GM12875 (cell line): ENCODE results near the gene CCDC34.

Source experiments
- H3K4me3 ChIP-seq: one replicate; pipeline ENCODE4 v1.5.1; 2011; ENCODE audit warnings: low read depth, low read length, control low read depth
- TF ChIP-seq, protein P1 (sequence below): IDR thresholded peaks from 2 replicates; pipeline ENCODE4 v1.5.1; 2011; ENCODE audit warnings: low read depth, mild to moderate bottlenecking, control low read depth, inconsistent platforms, low read length, moderate library complexity, borderline replicate concordance; ENCODE audit not compliant: insufficient read depth

The CCDC34 gene

DNA sequence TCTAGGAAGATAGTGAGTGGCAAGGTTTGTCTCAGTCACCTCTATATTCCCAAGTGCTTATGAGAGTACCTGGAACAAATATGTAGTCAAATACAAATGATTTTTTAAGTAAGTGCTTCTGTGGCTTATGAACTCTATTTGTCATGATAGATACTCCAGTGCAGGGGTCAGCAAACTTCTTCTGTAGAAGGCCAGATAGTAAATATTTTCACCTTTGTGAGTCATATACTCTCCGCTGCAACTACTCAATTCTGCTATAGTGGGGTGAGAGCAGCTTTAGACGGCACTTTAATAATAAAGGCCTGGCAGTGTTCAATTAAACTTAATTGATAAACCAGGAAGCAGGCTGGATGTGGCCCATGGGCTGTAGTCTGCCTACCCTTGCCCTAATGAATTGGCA lies 12.4 kb upstream of the CCDC34 start:
- no peak overlapping the region for H3K4me3 ChIP-seq

DNA sequence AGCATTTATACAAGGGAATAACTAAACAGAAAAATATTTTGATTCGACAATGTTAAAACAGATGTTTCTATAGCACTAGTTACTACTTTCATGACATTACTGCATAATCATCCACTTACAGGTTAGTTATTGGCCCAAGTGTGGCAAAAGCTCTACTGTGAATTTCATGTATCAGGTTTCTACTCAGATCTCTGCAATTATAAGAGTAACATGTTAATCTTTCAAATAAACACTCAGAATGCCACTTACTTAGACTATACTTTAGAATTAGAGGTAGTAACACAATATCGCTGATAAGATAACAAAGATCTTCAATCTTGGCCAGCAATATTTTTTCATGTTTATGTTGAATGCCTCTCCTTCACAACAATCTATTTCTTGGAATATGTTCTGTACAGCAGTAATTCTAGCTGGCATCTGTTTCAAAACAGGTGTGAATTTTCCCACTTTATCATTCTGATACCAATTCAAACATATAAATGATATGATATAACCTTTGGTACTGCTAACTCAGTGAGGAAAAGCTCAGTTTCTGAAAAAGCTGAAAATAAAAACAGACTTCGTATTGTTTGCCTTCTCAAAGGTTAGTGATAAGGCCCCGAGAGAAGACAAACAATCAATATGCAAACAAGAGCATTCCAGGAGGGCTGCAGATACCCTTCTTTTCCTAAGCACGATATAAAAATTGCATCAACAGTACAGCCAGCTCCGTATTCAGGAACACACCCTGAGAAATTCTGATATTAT lies 11.0 kb upstream of the CCDC34 start:
- TF ChIP-seq, protein P1, sequence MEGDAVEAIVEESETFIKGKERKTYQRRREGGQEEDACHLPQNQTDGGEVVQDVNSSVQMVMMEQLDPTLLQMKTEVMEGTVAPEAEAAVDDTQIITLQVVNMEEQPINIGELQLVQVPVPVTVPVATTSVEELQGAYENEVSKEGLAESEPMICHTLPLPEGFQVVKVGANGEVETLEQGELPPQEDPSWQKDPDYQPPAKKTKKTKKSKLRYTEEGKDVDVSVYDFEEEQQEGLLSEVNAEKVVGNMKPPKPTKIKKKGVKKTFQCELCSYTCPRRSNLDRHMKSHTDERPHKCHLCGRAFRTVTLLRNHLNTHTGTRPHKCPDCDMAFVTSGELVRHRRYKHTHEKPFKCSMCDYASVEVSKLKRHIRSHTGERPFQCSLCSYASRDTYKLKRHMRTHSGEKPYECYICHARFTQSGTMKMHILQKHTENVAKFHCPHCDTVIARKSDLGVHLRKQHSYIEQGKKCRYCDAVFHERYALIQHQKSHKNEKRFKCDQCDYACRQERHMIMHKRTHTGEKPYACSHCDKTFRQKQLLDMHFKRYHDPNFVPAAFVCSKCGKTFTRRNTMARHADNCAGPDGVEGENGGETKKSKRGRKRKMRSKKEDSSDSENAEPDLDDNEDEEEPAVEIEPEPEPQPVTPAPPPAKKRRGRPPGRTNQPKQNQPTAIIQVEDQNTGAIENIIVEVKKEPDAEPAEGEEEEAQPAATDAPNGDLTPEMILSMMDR = no peak
- H3K4me3 ChIP-seq = no peak overlapping the region

More for the DNA sequence above, 12.4 kb upstream of the CCDC34 start:
- TF ChIP-seq, protein P1 = no peak

DNA sequence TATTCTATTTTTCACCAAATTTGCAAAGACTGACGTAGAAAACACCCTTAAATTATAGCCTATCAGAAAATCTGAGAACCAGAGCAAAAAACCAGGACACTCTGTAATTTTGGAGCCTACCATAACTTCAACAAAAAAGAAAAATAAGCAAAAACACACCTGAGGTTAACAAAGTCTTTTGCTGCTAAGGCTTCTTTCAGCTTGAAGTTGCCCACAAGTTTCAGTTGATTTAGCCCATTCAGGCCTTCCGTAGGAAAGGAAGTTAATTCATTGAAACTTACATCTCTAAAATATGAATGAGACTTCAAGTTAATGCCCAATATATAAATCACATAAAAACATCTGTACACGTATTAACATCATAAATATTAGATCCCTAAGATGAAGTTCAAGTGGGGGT lies 10.4 kb upstream of the CCDC34 start:
- no peak overlapping the region for H3K4me3 ChIP-seq
- TF ChIP-seq, protein P1 = no peak

DNA sequence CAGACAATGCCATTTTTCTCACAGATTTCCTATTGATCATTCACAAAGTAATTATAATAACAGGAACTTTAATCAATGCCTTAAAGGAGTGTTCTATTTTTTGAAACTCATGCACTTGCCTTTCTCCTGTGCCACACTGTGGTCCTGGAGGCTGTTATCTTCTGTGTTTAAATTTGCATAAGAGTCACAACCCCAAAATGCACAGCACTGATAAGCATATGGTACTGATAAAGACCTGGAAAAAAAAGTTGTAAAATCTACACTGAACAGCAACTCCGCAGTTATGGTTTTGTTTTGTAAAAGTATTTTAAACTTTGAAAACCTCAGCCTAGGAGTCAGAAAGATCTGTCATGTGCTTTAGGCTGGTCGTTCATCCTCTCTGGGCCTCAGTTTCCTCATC lies 9.1 kb upstream of the CCDC34 start:
- TF ChIP-seq, protein P1 = no peak
- H3K4me3 ChIP-seq = no peak overlapping the region

DNA sequence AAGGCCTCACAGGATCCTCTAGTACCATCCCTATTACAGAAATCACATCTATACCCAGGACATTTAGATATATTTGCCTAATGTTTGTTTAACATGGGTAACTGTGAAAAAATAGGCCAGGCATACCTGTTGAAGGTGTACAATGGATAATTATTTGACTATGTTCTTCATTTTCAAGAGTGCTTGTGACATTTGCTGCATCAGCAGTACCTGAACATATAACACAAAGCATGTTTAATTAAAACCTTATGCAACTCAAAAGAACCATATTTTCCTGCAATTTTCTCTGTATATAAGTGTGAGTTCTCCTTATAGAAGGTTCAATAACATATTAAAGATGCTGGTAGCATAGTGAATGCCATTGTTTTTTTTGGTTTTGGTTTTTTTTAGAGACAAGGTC lies 8.5 kb upstream of the CCDC34 start:
- TF ChIP-seq, protein P1 = no peak
- no peak overlapping the region for H3K4me3 ChIP-seq

DNA sequence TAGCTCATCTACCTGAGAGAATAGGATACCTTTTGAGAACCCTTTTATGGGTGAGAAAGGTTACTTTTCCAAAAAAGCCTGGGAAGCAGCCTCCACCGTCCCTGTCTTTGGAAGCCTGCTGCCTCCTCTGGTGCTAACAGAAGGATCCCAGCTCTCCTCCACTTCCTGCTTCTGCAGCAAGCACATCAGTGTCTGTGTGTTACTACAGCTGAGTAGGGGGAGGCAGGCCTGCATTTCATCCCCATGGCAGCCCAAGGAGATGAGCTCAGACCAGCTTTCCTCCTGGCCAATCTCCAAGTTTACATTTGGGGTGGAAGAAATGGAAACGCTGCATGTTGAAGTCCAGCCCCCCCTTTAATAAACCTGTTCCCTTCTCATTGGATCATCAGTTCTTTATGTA lies 7.4 kb upstream of the CCDC34 start:
- H3K4me3 ChIP-seq = no peak overlapping the region
- TF ChIP-seq, protein P1 = no peak

DNA sequence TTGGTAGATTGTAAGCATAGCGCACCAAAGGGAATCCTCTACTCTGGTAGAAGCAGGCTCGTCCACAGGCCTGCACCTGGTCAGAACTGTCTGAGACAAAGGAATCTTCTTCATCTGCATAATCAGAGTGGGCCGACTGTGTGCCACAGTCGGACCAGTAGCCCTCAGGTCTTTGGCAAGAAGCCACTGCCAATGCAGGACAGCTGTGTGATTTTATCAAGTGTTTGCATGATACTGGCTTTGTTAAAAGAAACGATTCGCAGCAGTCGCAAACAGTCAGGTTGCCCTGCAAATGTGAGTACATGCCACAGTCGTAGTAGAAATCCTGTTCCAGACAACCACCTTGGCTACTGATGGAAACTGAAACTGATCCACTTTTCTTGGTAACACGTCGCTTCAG lies 4.9 kb upstream of the CCDC34 start:
- TF ChIP-seq, protein P1 = no peak

More for the DNA sequence above, 4.9 kb upstream of the CCDC34 start:
- H3K4me3 ChIP-seq = no peak overlapping the region
